HEK293 (cell line): Measurements from ENCODE around the gene SERINC2.

Source experiments
- BCL11A ChIP-seq: fragments of 450-650 bp; formaldehyde crosslinking; IDR thresholded peaks from 2 replicates; pipeline ENCODE4 v1.5.1; 2016; ENCODE audit warnings: low read depth, missing biosample characterization, missing genetic modification characterization
- CTCF ChIP-seq: fragments of 450-650 bp; formaldehyde crosslinking; IDR thresholded peaks from 2 replicates; pipeline ENCODE4 v1.5.1; 2016; ENCODE audit warnings: missing biosample characterization, missing genetic modification characterization
- GLIS2 ChIP-seq: fragments of 450-650 bp; formaldehyde crosslinking; IDR thresholded peaks from 2 replicates; pipeline ENCODE4 v1.5.1; 2016; ENCODE audit warnings: missing biosample characterization, missing genetic modification characterization
- INSM2 ChIP-seq: fragments of 450-650 bp; formaldehyde crosslinking; IDR thresholded peaks from 2 replicates; pipeline ENCODE4 v1.5.1; 2016; ENCODE audit warnings: missing biosample characterization, missing genetic modification characterization
- MYNN ChIP-seq: fragments of 450-650 bp; formaldehyde crosslinking; IDR thresholded peaks from 2 replicates; pipeline ENCODE4 v1.5.1; 2016; ENCODE audit warnings: missing biosample characterization, missing genetic modification characterization, borderline replicate concordance
- SP2 ChIP-seq: fragments of 450-650 bp; formaldehyde crosslinking; IDR thresholded peaks from 2 replicates; pipeline ENCODE4 v1.5.1; 2016; ENCODE audit warnings: missing biosample characterization, missing genetic modification characterization
- ZBTB1 ChIP-seq: fragments of 450-650 bp; formaldehyde crosslinking; IDR thresholded peaks from 2 replicates; pipeline ENCODE4 v1.5.1; 2016; ENCODE audit warnings: missing biosample characterization, missing genetic modification characterization
- ZBTB7A ChIP-seq: fragments of 450-650 bp; formaldehyde crosslinking; IDR thresholded peaks from 2 replicates; pipeline ENCODE4 v1.5.1; 2016; ENCODE audit warnings: low read depth, missing biosample characterization, missing genetic modification characterization
- ZFP37 ChIP-seq: fragments of 450-650 bp; formaldehyde crosslinking; IDR thresholded peaks from 2 replicates; pipeline ENCODE4 v1.5.1; 2016; ENCODE audit warnings: missing biosample characterization, missing genetic modification characterization
- ZNF112 ChIP-seq: fragments of 450-650 bp; formaldehyde crosslinking; IDR thresholded peaks from 2 replicates; pipeline ENCODE4 v1.5.0; 2017; ENCODE audit warnings: missing biosample characterization, missing genetic modification characterization
- ZNF121 ChIP-seq: fragments of 450-650 bp; formaldehyde crosslinking; IDR thresholded peaks from 2 replicates; pipeline ENCODE4 v1.5.1; 2016; ENCODE audit warnings: missing biosample characterization, missing genetic modification characterization
- ZNF138 ChIP-seq: fragments of 450-650 bp; formaldehyde crosslinking; IDR thresholded peaks from 2 replicates; pipeline ENCODE4 v1.5.1; 2016; ENCODE audit warnings: missing biosample characterization, missing genetic modification characterization, borderline replicate concordance
- ZNF16 ChIP-seq: fragments of 450-650 bp; formaldehyde crosslinking; IDR thresholded peaks from 2 replicates; pipeline ENCODE4 v1.5.1; 2016; ENCODE audit warnings: low read depth, missing biosample characterization, missing genetic modification characterization
- ZNF175 ChIP-seq: fragments of 450-650 bp; formaldehyde crosslinking; IDR thresholded peaks from 2 replicates; pipeline ENCODE4 v1.5.1; 2016; ENCODE audit warnings: missing biosample characterization, missing genetic modification characterization
- ZNF19 ChIP-seq: fragments of 450-650 bp; formaldehyde crosslinking; IDR thresholded peaks from 2 replicates; pipeline ENCODE4; 2016; ENCODE audit warnings: missing biosample characterization, missing genetic modification characterization, low read depth
- ZNF248 ChIP-seq: fragments of 450-650 bp; formaldehyde crosslinking; IDR thresholded peaks from 2 replicates; pipeline ENCODE4 v1.5.1; 2017; ENCODE audit warnings: missing biosample characterization, missing genetic modification characterization
- ZNF335 ChIP-seq: fragments of 450-650 bp; formaldehyde crosslinking; conservative IDR thresholded peaks from 2 replicates; pipeline ENCODE4 v1.5.1; 2016; ENCODE audit warnings: missing biosample characterization, missing genetic modification characterization
- ZNF362 ChIP-seq: fragments of 450-650 bp; formaldehyde crosslinking; IDR thresholded peaks from 2 replicates; pipeline ENCODE4 v1.5.1; 2016; ENCODE audit warnings: missing biosample characterization, missing genetic modification characterization
- ZNF366 ChIP-seq: fragments of 450-650 bp; formaldehyde crosslinking; conservative IDR thresholded peaks from 2 replicates; pipeline ENCODE4 v1.5.1; 2016; ENCODE audit warnings: missing biosample characterization, missing genetic modification characterization
- ZNF394 ChIP-seq: fragments of 450-650 bp; formaldehyde crosslinking; IDR thresholded peaks from 2 replicates; pipeline ENCODE4 v1.5.1; 2016; ENCODE audit warnings: missing biosample characterization, missing genetic modification characterization, mild to moderate bottlenecking, moderate library complexity, borderline replicate concordance
- ZNF398 ChIP-seq: fragments of 450-650 bp; formaldehyde crosslinking; IDR thresholded peaks from 2 replicates; pipeline ENCODE4 v1.5.1; 2017; ENCODE audit warnings: missing biosample characterization, missing genetic modification characterization
- ZNF426 ChIP-seq: fragments of 450-650 bp; formaldehyde crosslinking; IDR thresholded peaks from 2 replicates; pipeline ENCODE4 v1.5.1; 2017; ENCODE audit warnings: missing biosample characterization, missing genetic modification characterization, mild to moderate bottlenecking, inconsistent platforms, moderate library complexity
- ZNF449 ChIP-seq: fragments of 450-650 bp; formaldehyde crosslinking; IDR thresholded peaks from 2 replicates; pipeline ENCODE4 v1.5.1; 2017; ENCODE audit warnings: missing biosample characterization, mild to moderate bottlenecking, missing genetic modification characterization, moderate library complexity
- ZNF488 ChIP-seq: fragments of 450-650 bp; formaldehyde crosslinking; IDR thresholded peaks from 2 replicates; pipeline ENCODE4 v1.5.1; 2016; ENCODE audit warnings: missing biosample characterization, missing genetic modification characterization
- ZNF510 ChIP-seq: fragments of 450-650 bp; formaldehyde crosslinking; IDR thresholded peaks from 2 replicates; pipeline ENCODE4 v1.5.1; 2018; ENCODE audit warnings: mild to moderate bottlenecking, missing genetic modification characterization, missing biosample characterization; ENCODE audit not compliant: insufficient replicate concordance
- ZNF544 ChIP-seq: fragments of 450-650 bp; formaldehyde crosslinking; IDR thresholded peaks from 2 replicates; pipeline ENCODE4 v1.5.0; 2017; ENCODE audit warnings: missing biosample characterization, missing genetic modification characterization
- ZNF558 ChIP-seq: fragments of 450-650 bp; formaldehyde crosslinking; IDR thresholded peaks from 2 replicates; pipeline ENCODE4 v1.5.1; 2016; ENCODE audit warnings: missing biosample characterization, missing genetic modification characterization
- ZNF621 ChIP-seq: fragments of 450-650 bp; formaldehyde crosslinking; IDR thresholded peaks from 2 replicates; pipeline ENCODE4 v1.5.1; 2017; ENCODE audit warnings: missing biosample characterization, missing genetic modification characterization
- ZNF624 ChIP-seq: fragments of 450-650 bp; formaldehyde crosslinking; IDR thresholded peaks from 2 replicates; pipeline ENCODE4 v1.5.1; 2017; ENCODE audit warnings: missing biosample characterization, missing genetic modification characterization
- ZNF76 ChIP-seq: fragments of 450-650 bp; formaldehyde crosslinking; IDR thresholded peaks from 2 replicates; pipeline ENCODE4; 2016; ENCODE audit warnings: low read depth, missing biosample characterization, missing genetic modification characterization, borderline replicate concordance
- ZNF776 ChIP-seq: fragments of 450-650 bp; formaldehyde crosslinking; IDR thresholded peaks from 2 replicates; pipeline ENCODE4 v1.5.0; 2017; ENCODE audit warnings: missing biosample characterization, missing genetic modification characterization, borderline replicate concordance
- ZSCAN30 ChIP-seq: fragments of 450-650 bp; IDR thresholded peaks from 2 replicates; pipeline ENCODE4 v1.5.1; 2018; ENCODE audit warnings: missing biosample characterization, mild to moderate bottlenecking, missing genetic modification characterization, moderate library complexity

The SERINC2 gene

GRCh38 chr1:31373056-31373896 is 39.7 kb upstream of the SERINC2 start, which contains the start of gene FABP3 (continued):
- TF ChIP-seq ZNF488 = no peak
- TF ChIP-seq ZNF248 (tag by site-specific recombination) = no peak
- TF ChIP-seq ZNF19 = no peak
- TF ChIP-seq ZNF362 = no peak
- TF ChIP-seq ZNF558 (tag by site-specific recombination) = no peak
- TF ChIP-seq ZNF16 (tag by site-specific recombination) = no peak
- no peak for TF ChIP-seq ZNF426
- no peak for TF ChIP-seq ZNF544
- no peak for TF ChIP-seq CTCF (tag by site-specific recombination)
- no peak for TF ChIP-seq ZNF112 (tag by site-specific recombination)
- TF ChIP-seq SP2 (tag by site-specific recombination) = peak; percentile 39; the same call in 1 of the 2 replicates
- no peak for TF ChIP-seq ZNF510 (tag by site-specific recombination)
- TF ChIP-seq BCL11A (tag by site-specific recombination) = no peak
- TF ChIP-seq ZNF366 = no peak
- TF ChIP-seq ZNF398 (tag by site-specific recombination) = no peak
- TF ChIP-seq ZNF76 (tag by site-specific recombination) = no peak
- TF ChIP-seq ZNF394 = no peak
- TF ChIP-seq ZNF138 = no peak
- TF ChIP-seq MYNN (tag by site-specific recombination) = no peak
- TF ChIP-seq ZFP37 (tag by site-specific recombination) = no peak
- TF ChIP-seq ZNF335 (tag by site-specific recombination) = peak; percentile 88
- TF ChIP-seq ZBTB1 (tag by site-specific recombination) = no peak
- peak; percentile 57 for TF ChIP-seq ZNF449 (tag by site-specific recombination)
- TF ChIP-seq ZNF621 (tag by site-specific recombination) = no peak
- no peak for TF ChIP-seq ZNF624 (tag by site-specific recombination)
- no peak for TF ChIP-seq ZNF121
- TF ChIP-seq ZBTB7A (tag by site-specific recombination) = no peak
- TF ChIP-seq GLIS2 = peak; percentile 30; the same call in 1 of the 2 replicates
- TF ChIP-seq INSM2 = no peak
- TF ChIP-seq ZNF776 (tag by site-specific recombination) = no peak
- TF ChIP-seq ZNF175 (tag by site-specific recombination) = no peak
- TF ChIP-seq ZSCAN30 = no peak
